ENCODE measurements around the gene GGT5. TPM values are rescaled to one million over a fixed set of nuclear protein-coding genes. Genes with fewer than 3 reads are reported as not detected.
"Not testable (repeated sequence)": the region's sequence is repeated elsewhere in the genome, so short reads cannot be mapped to it uniquely, and the experiment has no call there.

GGT5 gene, protein sequence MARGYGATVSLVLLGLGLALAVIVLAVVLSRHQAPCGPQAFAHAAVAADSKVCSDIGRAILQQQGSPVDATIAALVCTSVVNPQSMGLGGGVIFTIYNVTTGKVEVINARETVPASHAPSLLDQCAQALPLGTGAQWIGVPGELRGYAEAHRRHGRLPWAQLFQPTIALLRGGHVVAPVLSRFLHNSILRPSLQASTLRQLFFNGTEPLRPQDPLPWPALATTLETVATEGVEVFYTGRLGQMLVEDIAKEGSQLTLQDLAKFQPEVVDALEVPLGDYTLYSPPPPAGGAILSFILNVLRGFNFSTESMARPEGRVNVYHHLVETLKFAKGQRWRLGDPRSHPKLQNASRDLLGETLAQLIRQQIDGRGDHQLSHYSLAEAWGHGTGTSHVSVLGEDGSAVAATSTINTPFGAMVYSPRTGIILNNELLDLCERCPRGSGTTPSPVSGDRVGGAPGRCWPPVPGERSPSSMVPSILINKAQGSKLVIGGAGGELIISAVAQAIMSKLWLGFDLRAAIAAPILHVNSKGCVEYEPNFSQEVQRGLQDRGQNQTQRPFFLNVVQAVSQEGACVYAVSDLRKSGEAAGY
- total RNA-seq (10 to 100 TPM in 1 of 2 donors, 1 to 10 TPM in 1; 6.3 to 20.7 TPM), polyA plus RNA-seq (10 to 100 TPM; 19.6 to 35.0 TPM)

GRCh38 chr22:24245030-24245431 lies at the start of gene GGT5:
TSS of gene GGT5 (minus strand) at chr22:24245082. CDS start at chr22:24244725, 357 bp downstream.
- H3K9me3 ChIP-seq (ENCODE audit: control insufficient read depth in 4 of 4, low read length in 3 of 4); H3K9ac ChIP-seq (ENCODE audit: low read depth in 1 of 2, low read length in 2 of 2); H3K36me3 ChIP-seq (ENCODE audit: control insufficient read depth in 4 of 4, insufficient read depth in 3 of 4, low read depth in 1 of 4, low read length in 3 of 4); H3K27me3 ChIP-seq (ENCODE audit: control insufficient read depth in 4 of 4, insufficient read depth in 4 of 4, low read length in 3 of 4); DNase-seq (ENCODE audit: low spot score): not testable (repeated sequence)
- 31% methylated on average over 12 of the region's 12 CpGs for WGBS
- Histone ChIP-seq H3K4me3 (ENCODE audit: low read depth in 1 of 3, low read length in 3 of 3) (peak within 1 kb of the TSS in 1 of 3 donors; percentile 14), H3K4me1 (ENCODE audit: control insufficient read depth in 4 of 4, insufficient read depth in 4 of 4, low read length in 3 of 4) (peaks cover 0 to 10% (median 3%) of the 10 kb centered on the region in 4 donors), H3K27ac (ENCODE audit: low read depth in 1 of 2, low read length in 2 of 2) (peak within 1 kb of the TSS; percentile 40 to 42)

DNA sequence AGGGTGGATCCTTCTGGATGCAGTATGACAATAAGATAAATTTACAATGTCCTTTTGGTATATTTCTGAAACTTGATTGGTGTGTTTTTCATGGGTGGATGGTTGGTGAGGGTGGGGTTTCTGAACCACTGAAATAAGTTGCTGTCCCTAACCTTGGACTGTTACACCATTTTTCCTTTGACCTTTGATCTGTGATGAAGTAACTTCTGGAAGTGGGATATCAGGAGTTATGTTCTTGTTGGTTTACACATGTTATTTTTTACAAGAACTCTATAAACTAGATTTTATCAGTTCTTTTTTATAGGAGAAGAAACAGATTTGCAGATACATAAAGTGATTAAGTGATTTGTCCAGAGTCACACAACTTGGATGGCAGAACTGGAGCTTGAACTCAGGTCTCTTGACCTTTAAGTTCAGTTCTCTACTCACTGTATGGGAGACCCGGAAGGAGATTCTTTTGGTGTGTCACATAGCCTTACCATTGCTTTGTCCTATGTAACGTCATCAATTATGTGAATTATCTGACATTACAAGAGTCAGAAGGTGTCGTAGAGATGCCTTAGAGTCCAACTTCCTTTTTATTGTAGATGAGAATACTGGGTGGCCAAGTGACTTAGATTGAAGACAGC lies 47.4 kb upstream of the GGT5 start:
- not testable (repeated sequence) for H3K4me3 ChIP-seq (ENCODE audit: low read depth in 1 of 3, low read length in 3 of 3); H3K9ac ChIP-seq (ENCODE audit: low read depth in 1 of 2, low read length in 2 of 2); H3K36me3 ChIP-seq (ENCODE audit: control insufficient read depth in 4 of 4, insufficient read depth in 3 of 4, low read depth in 1 of 4, low read length in 3 of 4); H3K9me3 ChIP-seq (ENCODE audit: control insufficient read depth in 4 of 4, low read length in 3 of 4); DNase-seq (ENCODE audit: low spot score); H3K27me3 ChIP-seq (ENCODE audit: control insufficient read depth in 4 of 4, insufficient read depth in 4 of 4, low read length in 3 of 4)
- WGBS, result 64% methylated on average over 3 of the region's 3 CpGs
- peaks cover 15 to 36% (median 30%) of the 10 kb centered on the region in 4 donors for H3K4me1 ChIP-seq (ENCODE audit: control insufficient read depth in 4 of 4, insufficient read depth in 4 of 4, low read length in 3 of 4)
- TF ChIP-seq, protein P1, sequence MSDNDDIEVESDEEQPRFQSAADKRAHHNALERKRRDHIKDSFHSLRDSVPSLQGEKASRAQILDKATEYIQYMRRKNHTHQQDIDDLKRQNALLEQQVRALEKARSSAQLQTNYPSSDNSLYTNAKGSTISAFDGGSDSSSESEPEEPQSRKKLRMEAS (IDR thresholded peaks at IDR 0.05), result peak; percentile 21
- TF ChIP-seq HNF4A (conservative IDR thresholded peaks at IDR 0.05) (peak; percentile 89 to 92), JUND (IDR thresholded peaks at IDR 0.05) (peak; percentile 41 to 70), NR2F2 (IDR thresholded peaks at IDR 0.05) (peak; percentile 80), SP1 (IDR thresholded peaks at IDR 0.05) (peak; percentile 53), RXRA (IDR thresholded peaks at IDR 0.05) (peak; percentile 66 to 75), REST (IDR thresholded peaks at IDR 0.05) (peak; percentile 38), EGR1 (IDR thresholded peaks at IDR 0.05; ENCODE audit: low read depth in 2 of 2) (peak in 1 of 2 donors; percentile 50), HNF4G (IDR thresholded peaks at IDR 0.05) (peak; percentile 66)
- H3K27ac ChIP-seq (ENCODE audit: low read depth in 1 of 2, low read length in 2 of 2), result peak overlapping the region; percentile 74 to 88

DNA sequence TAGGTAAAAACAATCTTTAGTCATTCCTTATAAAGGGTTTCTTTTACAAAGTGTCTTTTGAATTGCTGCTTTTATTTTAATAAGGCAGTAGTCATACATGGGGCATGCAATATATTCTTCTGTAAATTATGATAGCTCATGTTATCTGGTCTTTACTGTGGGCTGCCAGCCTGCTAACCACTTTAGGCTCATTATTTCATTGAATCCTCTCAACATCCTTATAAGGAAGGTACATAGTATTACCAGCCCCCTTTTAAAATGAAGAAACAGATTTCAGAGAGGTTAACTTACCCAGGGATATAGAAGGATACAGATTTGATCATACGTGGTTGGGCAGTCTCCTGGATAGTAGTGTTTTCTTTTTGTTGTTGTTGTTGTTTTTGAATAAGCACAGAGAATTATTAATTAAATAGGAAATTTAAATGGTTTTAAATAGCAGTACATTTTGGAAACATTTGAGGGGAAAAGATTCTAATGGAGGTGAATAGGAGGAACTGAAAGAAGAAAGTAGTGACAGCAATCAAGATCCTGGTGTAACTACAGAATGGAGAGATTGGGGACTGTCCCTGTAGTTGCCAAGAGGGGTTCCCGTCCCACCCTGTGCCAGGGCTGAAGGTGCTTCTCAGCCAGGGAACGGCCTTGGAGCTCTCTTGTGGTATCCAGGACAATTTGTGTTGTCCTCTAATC lies 46.8 kb upstream of the GGT5 start:
- no peak for TF ChIP-seq CTCF (IDR thresholded peaks at IDR 0.05; ENCODE audit: low read depth, low read length, missing input control)
- TF ChIP-seq TAF1 (conservative IDR thresholded peaks at IDR 0.05), result no peak
- no peak for TF ChIP-seq FOXA2 (IDR thresholded peaks at IDR 0.05)
- TF ChIP-seq, protein P1 (IDR thresholded peaks at IDR 0.05), result no peak
- TF ChIP-seq, protein P2, sequence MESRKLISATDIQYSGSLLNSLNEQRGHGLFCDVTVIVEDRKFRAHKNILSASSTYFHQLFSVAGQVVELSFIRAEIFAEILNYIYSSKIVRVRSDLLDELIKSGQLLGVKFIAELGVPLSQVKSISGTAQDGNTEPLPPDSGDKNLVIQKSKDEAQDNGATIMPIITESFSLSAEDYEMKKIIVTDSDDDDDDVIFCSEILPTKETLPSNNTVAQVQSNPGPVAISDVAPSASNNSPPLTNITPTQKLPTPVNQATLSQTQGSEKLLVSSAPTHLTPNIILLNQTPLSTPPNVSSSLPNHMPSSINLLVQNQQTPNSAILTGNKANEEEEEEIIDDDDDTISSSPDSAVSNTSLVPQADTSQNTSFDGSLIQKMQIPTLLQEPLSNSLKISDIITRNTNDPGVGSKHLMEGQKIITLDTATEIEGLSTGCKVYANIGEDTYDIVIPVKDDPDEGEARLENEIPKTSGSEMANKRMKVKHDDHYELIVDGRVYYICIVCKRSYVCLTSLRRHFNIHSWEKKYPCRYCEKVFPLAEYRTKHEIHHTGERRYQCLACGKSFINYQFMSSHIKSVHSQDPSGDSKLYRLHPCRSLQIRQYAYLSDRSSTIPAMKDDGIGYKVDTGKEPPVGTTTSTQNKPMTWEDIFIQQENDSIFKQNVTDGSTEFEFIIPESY (IDR thresholded peaks at IDR 0.05), result no peak
- TF ChIP-seq ATF3 (IDR thresholded peaks at IDR 0.05), result no peak
- no peak for TF ChIP-seq HNF4G (IDR thresholded peaks at IDR 0.05)
- TF ChIP-seq EGR1 (IDR thresholded peaks at IDR 0.05; ENCODE audit: low read depth in 2 of 2), result no peak

More for the DNA sequence above, 46.8 kb upstream of the GGT5 start:
- H3K4me1 ChIP-seq (ENCODE audit: control insufficient read depth in 4 of 4, insufficient read depth in 4 of 4, low read length in 3 of 4), result peaks cover 15 to 40% (median 31%) of the 10 kb centered on the region in 4 donors
- H3K4me3 ChIP-seq (ENCODE audit: low read depth in 1 of 3, low read length in 3 of 3), result no peak overlapping the region
- H3K36me3 ChIP-seq (ENCODE audit: control insufficient read depth in 4 of 4, insufficient read depth in 3 of 4, low read depth in 1 of 4, low read length in 3 of 4), result no peaks in the 10 kb centered on the region
- H3K27ac ChIP-seq (ENCODE audit: low read depth in 1 of 2, low read length in 2 of 2), result peak overlapping the region; percentile 74 to 88
- WGBS, result 46% methylated on average over 3 of the region's 3 CpGs
- no peak for DNase-seq (ENCODE audit: low spot score)
- no peaks in the 10 kb centered on the region for H3K9me3 ChIP-seq (ENCODE audit: control insufficient read depth in 4 of 4, low read length in 3 of 4)
- H3K9ac ChIP-seq (ENCODE audit: low read depth in 1 of 2, low read length in 2 of 2), result no peak overlapping the region
- no peaks in the 10 kb centered on the region for H3K27me3 ChIP-seq (ENCODE audit: control insufficient read depth in 4 of 4, insufficient read depth in 4 of 4, low read length in 3 of 4)

All from liver (tissue), 9 donors.